Measurements from ENCODE around the gene ABHD11. TPM values are rescaled to one million over a fixed set of nuclear protein-coding genes. Genes with fewer than 3 reads are reported as not detected.

Gene ABHD11
- total and polyA plus RNA-seq, 2 donors (not counting 1 experiment from before 2014, with no cell fraction given), result 23.2 to 26.2 TPM

DNA sequence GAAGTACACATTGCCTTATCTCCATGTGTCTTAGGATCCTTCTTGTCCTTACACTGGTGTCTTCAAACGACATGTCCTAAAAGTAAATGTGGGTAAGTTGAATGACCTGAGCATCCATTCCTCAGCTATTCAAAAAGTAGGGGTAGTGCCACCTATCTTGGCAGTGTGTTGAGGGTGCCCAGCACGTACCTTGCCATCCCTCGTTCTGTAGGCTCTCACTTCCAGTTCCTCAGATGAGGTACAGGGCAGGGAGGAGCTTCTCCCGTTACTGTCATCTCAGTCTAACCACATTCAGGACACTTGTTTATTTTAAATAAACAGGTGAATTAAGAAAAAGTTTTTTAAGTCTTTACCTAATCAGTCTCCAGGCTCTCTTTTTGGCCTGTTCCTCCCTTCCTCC is 42.2 kb downstream of the ABHD11 start:
- DNase-seq, result no peak
- ChIA-PET CTCF (interaction anchor here (0.6 to 0.8 kb wide), 2 partner anchors 11 to 754 kb away, joined by 3 to 4 read pairs; no protein-coding TSS in a partner anchor), POLR2A (no interaction called here)
- H3K4me3 Mint-ChIP-seq, result no peak overlapping the region
- no peak overlapping the region for H3K4me3 ChIP-seq (ENCODE audit: control extremely low read depth in 1 of 5, extremely low read depth in 1 of 5, insufficient read depth in 1 of 5, low read depth in 2 of 5, low read length in 4 of 5)
- H3K79me2 ChIP-seq (ENCODE audit: control insufficient read depth, insufficient read depth, low read length), result no peaks in the 10 kb centered on the region
- WGBS (ENCODE audit: insufficient coverage), result no CpG with 5 or more reads among the region's 4 CpGs
- H3K9me3 ChIP-seq (ENCODE audit: control extremely low read depth in 1 of 3, control insufficient read depth in 2 of 3, insufficient read depth in 1 of 3, low read length in 2 of 3), result peaks cover 0 to 3% (median 0%) of the 10 kb centered on the region in 3 donors
- H3K4me1 Mint-ChIP-seq, result no peaks in the 10 kb centered on the region
- H3K27ac Mint-ChIP-seq, result no peak overlapping the region
- H3K9ac ChIP-seq (ENCODE audit: low read length), result no peak overlapping the region
- H3K4me2 ChIP-seq (replicated peaks; ENCODE audit: low read depth, low read length, poor library complexity, severe bottlenecking), result no peak overlapping the region
- H3K27me3 Mint-ChIP-seq, result peaks cover under 1% of the 10 kb centered on the region
- no peak for ATAC-seq (ENCODE audit: low read depth)
- no peak overlapping the region for H2AFZ ChIP-seq (ENCODE audit: insufficient read depth, low read depth, low read length, poor library complexity, severe bottlenecking)
- H3K4me1 ChIP-seq (ENCODE audit: control insufficient read depth in 2 of 2, insufficient read depth in 2 of 2, low read length in 2 of 2), result no peaks in the 10 kb centered on the region
- H3K36me3 ChIP-seq (replicated peaks in 1 of 2; ENCODE audit: control extremely low read depth in 1 of 2, control insufficient read depth in 1 of 2, extremely low read depth in 1 of 2, insufficient read depth in 2 of 2, low read length in 1 of 2), result peaks cover 0 to 64% of the 10 kb centered on the region in 2 experiments
- TF ChIP-seq, protein P1, sequence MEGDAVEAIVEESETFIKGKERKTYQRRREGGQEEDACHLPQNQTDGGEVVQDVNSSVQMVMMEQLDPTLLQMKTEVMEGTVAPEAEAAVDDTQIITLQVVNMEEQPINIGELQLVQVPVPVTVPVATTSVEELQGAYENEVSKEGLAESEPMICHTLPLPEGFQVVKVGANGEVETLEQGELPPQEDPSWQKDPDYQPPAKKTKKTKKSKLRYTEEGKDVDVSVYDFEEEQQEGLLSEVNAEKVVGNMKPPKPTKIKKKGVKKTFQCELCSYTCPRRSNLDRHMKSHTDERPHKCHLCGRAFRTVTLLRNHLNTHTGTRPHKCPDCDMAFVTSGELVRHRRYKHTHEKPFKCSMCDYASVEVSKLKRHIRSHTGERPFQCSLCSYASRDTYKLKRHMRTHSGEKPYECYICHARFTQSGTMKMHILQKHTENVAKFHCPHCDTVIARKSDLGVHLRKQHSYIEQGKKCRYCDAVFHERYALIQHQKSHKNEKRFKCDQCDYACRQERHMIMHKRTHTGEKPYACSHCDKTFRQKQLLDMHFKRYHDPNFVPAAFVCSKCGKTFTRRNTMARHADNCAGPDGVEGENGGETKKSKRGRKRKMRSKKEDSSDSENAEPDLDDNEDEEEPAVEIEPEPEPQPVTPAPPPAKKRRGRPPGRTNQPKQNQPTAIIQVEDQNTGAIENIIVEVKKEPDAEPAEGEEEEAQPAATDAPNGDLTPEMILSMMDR (IDR thresholded peaks at IDR 0.05), result no peak
- no peak for TF ChIP-seq EZH2 (IDR thresholded peaks at IDR 0.05; ENCODE audit: borderline replicate concordance, insufficient read depth, low read depth, low read length, poor library complexity, severe bottlenecking)
- no peaks in the 10 kb centered on the region for H3K9me3 Mint-ChIP-seq (ENCODE audit: insufficient read depth)
- H3K27ac ChIP-seq (ENCODE audit: low read length in 2 of 2), result no peak overlapping the region
- H4K20me1 ChIP-seq (ENCODE audit: control insufficient read depth, insufficient read depth, low read length, poor library complexity, severe bottlenecking), result peaks cover 15% of the 10 kb centered on the region
- no peaks in the 10 kb centered on the region for H3K27me3 ChIP-seq (replicated peaks in 1 of 4; ENCODE audit: control extremely low read depth in 1 of 4, control insufficient read depth in 3 of 4, insufficient read depth in 4 of 4, low read length in 3 of 4)
- intact Hi-C loops (cut with micrococcal nuclease), result no loop called here

DNA sequence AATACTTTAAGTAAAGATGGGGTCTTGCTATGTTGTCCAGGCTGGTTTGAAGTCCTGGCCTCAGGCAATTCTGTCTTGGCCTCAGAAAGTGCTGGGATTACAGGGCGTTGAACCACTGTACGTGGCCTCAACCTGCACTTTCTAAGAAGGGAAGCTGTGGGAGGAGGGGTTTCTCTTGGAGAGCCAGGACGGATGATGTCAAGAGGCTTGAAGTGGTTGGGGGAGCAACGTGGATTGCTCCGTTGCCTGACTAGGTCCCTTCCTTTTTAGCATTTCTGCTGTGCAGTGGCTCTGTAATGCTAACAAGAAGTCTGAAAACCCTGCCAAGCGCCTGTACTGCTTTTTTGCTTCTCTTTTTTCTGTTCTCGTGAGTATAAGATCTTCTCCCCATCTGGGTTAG is 48.0 kb downstream of the ABHD11 start:
- CTCF ChIA-PET, result no interaction called here

More for the DNA sequence above, 48.0 kb downstream of the ABHD11 start:
- Mint-ChIP-seq H3K4me3 (no peak overlapping the region), H3K27me3 (no peaks in the 10 kb centered on the region), H3K9me3 (ENCODE audit: insufficient read depth) (no peaks in the 10 kb centered on the region), H3K27ac (no peak overlapping the region), H3K4me1 (peaks cover 9% of the 10 kb centered on the region)
- intact Hi-C loops (cut with micrococcal nuclease), result no loop called here
- DNase-seq, result no peak
- TF ChIP-seq EZH2 (IDR thresholded peaks at IDR 0.05; ENCODE audit: borderline replicate concordance, insufficient read depth, low read depth, low read length, poor library complexity, severe bottlenecking), result no peak
- TF ChIP-seq, protein P1 (IDR thresholded peaks at IDR 0.05), result no peak
- Histone ChIP-seq H3K9me3 (ENCODE audit: control extremely low read depth in 1 of 3, control insufficient read depth in 2 of 3, insufficient read depth in 1 of 3, low read length in 2 of 3) (no peaks in the 10 kb centered on the region), H3K27me3 (replicated peaks in 1 of 4; ENCODE audit: control extremely low read depth in 1 of 4, control insufficient read depth in 3 of 4, insufficient read depth in 4 of 4, low read length in 3 of 4) (no peaks in the 10 kb centered on the region), H3K79me2 (ENCODE audit: control insufficient read depth, insufficient read depth, low read length) (peaks cover 25% of the 10 kb centered on the region), H3K4me1 (ENCODE audit: control insufficient read depth in 2 of 2, insufficient read depth in 2 of 2, low read length in 2 of 2) (peaks cover 0 to 3% of the 10 kb centered on the region in 2 donors), H3K9ac (ENCODE audit: low read length) (no peak overlapping the region), H2AFZ (ENCODE audit: insufficient read depth, low read depth, low read length, poor library complexity, severe bottlenecking) (no peak overlapping the region), H3K4me2 (replicated peaks; ENCODE audit: low read depth, low read length, poor library complexity, severe bottlenecking) (no peak overlapping the region), H4K20me1 (ENCODE audit: control insufficient read depth, insufficient read depth, low read length, poor library complexity, severe bottlenecking) (peaks cover 48% of the 10 kb centered on the region), H3K36me3 (replicated peaks in 1 of 2; ENCODE audit: control extremely low read depth in 1 of 2, control insufficient read depth in 1 of 2, extremely low read depth in 1 of 2, insufficient read depth in 2 of 2, low read length in 1 of 2) (peaks cover 0 to 68% of the 10 kb centered on the region in 2 experiments), H3K4me3 (ENCODE audit: control extremely low read depth in 1 of 5, extremely low read depth in 1 of 5, insufficient read depth in 1 of 5, low read depth in 2 of 5, low read length in 4 of 5) (no peak overlapping the region), H3K27ac (ENCODE audit: low read length in 2 of 2) (no peak overlapping the region)
- ATAC-seq (ENCODE audit: low read depth), result no peak
- POLR2A ChIA-PET, result no interaction called here
- WGBS (ENCODE audit: insufficient coverage), result 96% methylated on average over 6 of the region's 7 CpGs
